ENCODE results near the gene PANK3.
A peak's percentile ranks its signal among the peaks of the same experiment; 100 is the strongest.
"Not testable (repeated sequence)": the region's sequence is repeated elsewhere in the genome, so short reads cannot be mapped to it uniquely, and the experiment has no call there.

The PANK3 gene

DNA sequence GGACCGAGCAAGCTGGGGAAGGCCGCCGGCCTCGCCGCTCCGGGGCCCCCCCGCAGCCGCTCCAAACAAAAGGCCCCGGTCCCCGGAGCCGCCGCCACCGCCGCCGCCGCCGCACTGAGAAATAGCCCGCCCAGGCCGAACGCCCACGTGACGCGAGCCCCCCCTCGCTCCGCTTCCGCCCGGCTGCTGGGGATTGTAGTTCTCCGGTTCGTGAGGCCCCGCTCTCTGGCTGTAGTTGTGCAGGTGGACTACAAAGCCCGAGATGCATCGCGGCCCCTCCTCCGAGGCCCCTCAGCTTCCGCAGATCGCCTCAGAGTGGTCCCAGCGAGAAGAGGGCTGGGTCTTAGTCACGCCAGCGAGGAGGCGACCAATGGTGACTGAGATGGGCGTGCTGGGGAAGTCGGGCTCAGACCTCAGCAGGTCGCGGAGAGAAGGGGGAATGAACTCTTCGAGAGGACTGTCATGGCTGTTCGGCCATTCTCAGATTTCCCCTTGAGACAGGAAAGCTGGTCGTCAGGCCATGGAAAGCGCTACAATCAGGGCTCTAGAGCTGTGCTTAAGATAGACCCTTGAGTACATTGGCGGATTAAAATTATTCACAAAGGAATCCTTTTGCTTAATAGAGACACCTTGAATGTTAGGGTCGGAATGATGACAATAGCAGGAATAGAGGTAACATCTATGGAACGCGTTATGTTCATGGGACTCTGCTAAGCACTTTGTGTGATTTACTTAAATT is 489 bp upstream of the PANK3 start:
- H3K4me1 Mint-ChIP-seq, result peaks cover 45% of the 10 kb centered on the region
- H3K27me3 Mint-ChIP-seq, result no peaks in the 10 kb centered on the region
- no peaks in the 10 kb centered on the region for H3K9me3 Mint-ChIP-seq
- ATAC-seq, result peak; percentile 97
- peak overlapping the region; percentile 84 to 85 for H3K4me3 Mint-ChIP-seq
- peak overlapping the region; percentile 89 to 92 for H3K27ac Mint-ChIP-seq
- DNase-seq, result peak; percentile 96 to 99

GRCh38 chr5:168578006-168578405 is 1.2 kb downstream of the PANK3 start:
- Mint-ChIP-seq H3K27me3 (no peaks in the 10 kb centered on the region), H3K9me3 (no peaks in the 10 kb centered on the region), H3K27ac (peak overlapping the region; percentile 86 to 97), H3K4me3 (peak overlapping the region; percentile 87 to 94), H3K4me1 (peaks cover 39% of the 10 kb centered on the region)
- DNase-seq (no peak), ATAC-seq (no peak)

- no peak for DNase-seq
- H3K4me3 Mint-ChIP-seq, result peak overlapping the region; percentile 15 to 39
- H3K4me1 Mint-ChIP-seq, result peaks cover 45% of the 10 kb centered on the region
- H3K9me3 Mint-ChIP-seq, result no peaks in the 10 kb centered on the region
- ATAC-seq, result no peak
- no peaks in the 10 kb centered on the region for H3K27me3 Mint-ChIP-seq
- H3K27ac Mint-ChIP-seq, result no peak overlapping the region
Measured at GRCh38 chr5:168575391-168576372, 3.5 kb downstream of the PANK3 start.

DNA sequence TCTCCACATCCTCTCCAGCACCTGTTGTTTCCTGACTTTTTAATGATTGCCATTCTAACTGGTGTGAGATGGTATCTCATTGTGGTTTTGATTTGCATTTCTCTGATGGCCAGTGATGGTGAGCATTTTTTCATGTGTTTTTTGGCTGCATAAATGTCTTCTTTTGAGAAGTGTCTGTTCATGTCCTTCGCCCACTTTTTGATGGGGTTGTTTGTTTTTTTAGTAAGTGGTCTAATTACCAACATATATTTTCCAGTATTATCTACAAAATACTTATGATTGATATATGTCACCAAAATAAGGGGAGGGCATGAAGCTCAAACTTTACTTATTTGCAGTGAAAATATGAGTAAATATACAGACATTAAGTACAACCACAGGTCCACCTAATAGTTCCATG is 5.0 kb downstream of the PANK3 start:
- H3K27ac Mint-ChIP-seq, H3K27me3 Mint-ChIP-seq, H3K9me3 Mint-ChIP-seq, DNase-seq, H3K4me3 Mint-ChIP-seq, ATAC-seq: not testable (repeated sequence)
- peaks cover 33% of the 10 kb centered on the region for H3K4me1 Mint-ChIP-seq

DNA sequence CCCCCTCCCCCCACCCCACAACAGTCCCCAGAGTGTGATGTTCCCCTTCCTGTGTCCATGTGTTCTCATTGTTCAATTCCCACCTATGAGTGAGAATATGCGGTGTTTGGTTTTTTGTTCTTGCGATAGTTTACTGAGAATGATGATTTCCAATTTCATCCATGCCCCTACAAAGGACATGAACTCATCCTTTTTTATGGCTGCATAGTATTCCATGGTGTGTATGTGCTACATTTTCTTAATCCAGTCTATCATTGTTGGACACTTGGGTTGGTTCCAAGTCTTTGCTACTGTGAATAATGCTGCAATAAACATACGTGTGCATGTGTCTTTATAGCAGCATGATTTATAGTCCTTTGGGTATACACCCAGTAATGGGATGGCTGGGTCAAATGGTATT is 5.5 kb downstream of the PANK3 start:
- ATAC-seq, H3K4me3 Mint-ChIP-seq, H3K27me3 Mint-ChIP-seq, H3K27ac Mint-ChIP-seq, H3K9me3 Mint-ChIP-seq, DNase-seq: not testable (repeated sequence)
- H3K4me1 Mint-ChIP-seq, result peaks cover 33% of the 10 kb centered on the region

DNA sequence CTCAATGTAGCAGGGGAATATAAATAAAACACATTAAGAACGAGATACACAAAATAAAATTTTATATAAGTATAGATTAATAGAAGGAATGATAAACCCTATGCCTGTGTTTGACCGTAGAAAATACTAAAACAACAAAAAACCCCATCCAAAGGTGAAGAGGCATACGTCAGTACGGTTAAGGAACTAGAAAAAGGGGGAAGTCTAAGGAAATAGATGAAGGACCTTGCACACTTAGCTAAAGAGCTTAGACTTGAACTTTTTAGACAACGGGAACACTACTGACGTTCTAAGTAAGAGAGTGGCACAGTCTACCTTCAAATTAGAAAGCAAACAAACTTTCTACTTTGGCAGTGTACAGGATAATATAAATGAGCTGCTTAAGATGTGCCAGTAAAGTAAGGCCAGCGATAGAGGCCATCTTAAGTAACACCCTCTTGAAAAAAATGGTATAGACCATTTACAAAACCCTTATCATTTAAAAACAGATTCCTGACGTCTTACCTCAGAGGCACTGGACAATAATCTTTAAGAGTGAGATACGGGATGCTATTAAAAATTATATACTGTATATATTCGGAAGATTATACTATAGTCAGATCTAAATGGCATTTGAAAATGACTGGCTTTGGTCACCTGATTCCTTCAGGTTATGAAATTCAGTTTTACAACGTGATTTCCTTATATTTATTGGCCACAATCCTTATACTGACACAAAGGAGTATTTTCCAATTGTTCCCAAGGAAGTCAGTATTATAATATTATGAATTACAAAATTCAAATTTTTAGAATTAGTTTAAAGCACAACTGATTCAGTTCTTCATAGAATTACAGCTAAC is 8.5 kb downstream of the PANK3 start:
- H3K27me3 Mint-ChIP-seq, result no peaks in the 10 kb centered on the region
- H3K4me3 Mint-ChIP-seq, result no peak overlapping the region
- no peak for ATAC-seq
- H3K27ac Mint-ChIP-seq, result peak overlapping the region in 1 of 2 donors; percentile 26
- no peaks in the 10 kb centered on the region for H3K9me3 Mint-ChIP-seq
- DNase-seq, result no peak
- peaks cover 13% of the 10 kb centered on the region for H3K4me1 Mint-ChIP-seq

GRCh38 chr5:168568738-168569137 is 10.4 kb downstream of the PANK3 start:
- no peaks in the 10 kb centered on the region for H3K9me3 Mint-ChIP-seq
- no peak for ATAC-seq
- DNase-seq, result no peak
- H3K27ac Mint-ChIP-seq, result no peak overlapping the region
- H3K27me3 Mint-ChIP-seq, result no peaks in the 10 kb centered on the region
- peaks cover 6% of the 10 kb centered on the region for H3K4me1 Mint-ChIP-seq
- H3K4me3 Mint-ChIP-seq, result no peak overlapping the region

- no peaks in the 10 kb centered on the region for H3K4me1 Mint-ChIP-seq
- no peaks in the 10 kb centered on the region for H3K27me3 Mint-ChIP-seq
- ATAC-seq (no peak), DNase-seq (no peak)
- H3K4me3 Mint-ChIP-seq, result no peak overlapping the region
- no peaks in the 10 kb centered on the region for H3K9me3 Mint-ChIP-seq
- H3K27ac Mint-ChIP-seq, result no peak overlapping the region
Measured at GRCh38 chr5:168563959-168564358, 15.2 kb downstream of the PANK3 start.

GRCh38 chr5:168562279-168562678 is 16.9 kb downstream of the PANK3 start:
- ATAC-seq (no peak), DNase-seq (no peak)
- H3K9me3 Mint-ChIP-seq, result no peaks in the 10 kb centered on the region
- H3K4me3 Mint-ChIP-seq, result no peak overlapping the region
- H3K27me3 Mint-ChIP-seq, result no peaks in the 10 kb centered on the region
- no peak overlapping the region for H3K27ac Mint-ChIP-seq
- no peaks in the 10 kb centered on the region for H3K4me1 Mint-ChIP-seq

DNA sequence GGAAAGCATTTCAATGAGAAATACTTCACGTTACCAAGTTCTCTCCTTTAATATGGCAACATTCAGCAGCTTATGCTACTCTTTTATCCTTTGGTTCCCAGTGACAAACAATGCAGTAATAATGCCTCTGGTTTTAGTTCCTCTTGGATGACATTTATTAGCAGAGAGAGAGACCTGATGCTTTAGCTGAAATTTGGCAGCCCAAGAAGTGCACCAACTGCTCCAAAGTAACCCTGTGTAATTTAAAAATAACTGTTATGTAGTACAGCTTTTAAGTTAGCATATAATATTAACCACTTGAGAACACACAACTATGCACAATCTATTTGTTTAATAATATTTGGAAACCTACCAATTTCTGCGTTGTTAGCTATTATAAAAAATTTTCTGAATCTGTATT is 21.8 kb downstream of the PANK3 start:
- Mint-ChIP-seq H3K4me3 (no peak overlapping the region), H3K9me3 (no peaks in the 10 kb centered on the region), H3K27ac (no peak overlapping the region), H3K4me1 (peaks cover 6% of the 10 kb centered on the region), H3K27me3 (no peaks in the 10 kb centered on the region)
- DNase-seq (no peak), ATAC-seq (no peak)

DNA sequence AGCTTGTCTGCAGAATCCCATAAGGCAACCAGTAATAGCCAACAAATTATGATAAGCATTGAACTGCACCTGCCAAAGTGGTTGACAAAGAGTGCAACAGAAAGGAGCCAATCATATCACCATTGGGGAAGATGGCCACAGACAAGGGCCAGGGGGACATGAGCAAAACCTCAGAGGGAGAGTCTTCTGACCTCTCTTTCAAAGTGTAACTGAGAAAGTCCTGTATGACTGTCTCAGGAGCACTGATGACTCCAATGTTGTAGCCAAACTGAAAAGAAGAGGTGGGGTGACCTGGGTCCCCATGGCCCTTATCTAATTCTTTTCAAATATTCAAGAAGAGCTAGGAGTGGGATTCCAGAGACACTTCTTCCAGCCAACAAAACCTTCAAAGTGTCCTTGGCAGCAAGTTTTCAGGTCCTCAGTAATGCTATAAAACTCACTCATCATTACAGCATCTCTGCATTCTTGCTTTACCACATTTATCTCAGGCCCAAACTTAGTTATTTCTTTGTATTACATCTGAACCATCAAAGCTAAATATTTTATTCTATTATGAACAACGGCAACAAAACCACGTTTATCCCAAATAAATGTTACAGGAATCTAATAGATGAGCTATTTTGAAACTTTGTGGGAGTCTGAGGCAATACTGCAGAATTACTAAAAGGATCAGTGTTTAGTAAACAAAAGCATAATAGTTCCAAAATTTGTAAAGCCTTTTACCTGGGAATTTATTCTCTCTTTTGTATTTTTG is 25.6 kb downstream of the PANK3 start:
- no peak overlapping the region for H3K27ac Mint-ChIP-seq
- H3K27me3 Mint-ChIP-seq, result no peaks in the 10 kb centered on the region

DNA sequence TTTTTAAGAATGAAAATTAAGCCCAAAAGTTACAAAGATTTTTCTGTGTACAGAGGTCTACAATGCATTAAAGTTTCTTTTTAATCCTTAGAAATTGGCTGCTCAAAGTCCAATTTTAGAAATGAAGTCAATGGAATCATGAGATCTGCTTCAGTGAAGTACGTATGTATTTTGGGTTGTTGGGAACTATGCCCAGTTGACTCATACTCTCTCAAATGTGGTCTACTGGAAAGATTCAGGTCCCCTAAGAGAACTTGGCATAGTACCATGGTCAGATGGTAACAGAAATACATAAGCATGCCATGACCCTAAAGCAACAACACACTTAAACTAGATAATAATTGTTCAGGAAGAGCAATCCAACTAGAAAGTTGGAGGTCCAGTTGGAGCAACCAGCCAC is 27.0 kb downstream of the PANK3 start:
- peaks cover 0 to 5% of the 10 kb centered on the region in 2 donors for H3K9me3 Mint-ChIP-seq
- H3K27ac Mint-ChIP-seq, result no peak overlapping the region
- peaks cover 6% of the 10 kb centered on the region for H3K4me1 Mint-ChIP-seq
- H3K27me3 Mint-ChIP-seq, result no peaks in the 10 kb centered on the region
- no peak for DNase-seq
- H3K4me3 Mint-ChIP-seq, result no peak overlapping the region
- ATAC-seq, result no peak

More for the DNA sequence above, 25.6 kb downstream of the PANK3 start:
- no peak for ATAC-seq
- Mint-ChIP-seq H3K4me1 (peaks cover 6% of the 10 kb centered on the region), H3K4me3 (no peak overlapping the region), H3K9me3 (no peaks in the 10 kb centered on the region)
- no peak for DNase-seq

- Mint-ChIP-seq H3K27ac (no peak overlapping the region), H3K9me3 (peaks cover 0 to 5% of the 10 kb centered on the region in 2 donors), H3K4me1 (peaks cover 6% of the 10 kb centered on the region), H3K4me3 (no peak overlapping the region), H3K27me3 (no peaks in the 10 kb centered on the region)
- no peak for ATAC-seq
- DNase-seq, result no peak
Measured at GRCh38 chr5:168550656-168551055, 28.5 kb downstream of the PANK3 start.

DNA sequence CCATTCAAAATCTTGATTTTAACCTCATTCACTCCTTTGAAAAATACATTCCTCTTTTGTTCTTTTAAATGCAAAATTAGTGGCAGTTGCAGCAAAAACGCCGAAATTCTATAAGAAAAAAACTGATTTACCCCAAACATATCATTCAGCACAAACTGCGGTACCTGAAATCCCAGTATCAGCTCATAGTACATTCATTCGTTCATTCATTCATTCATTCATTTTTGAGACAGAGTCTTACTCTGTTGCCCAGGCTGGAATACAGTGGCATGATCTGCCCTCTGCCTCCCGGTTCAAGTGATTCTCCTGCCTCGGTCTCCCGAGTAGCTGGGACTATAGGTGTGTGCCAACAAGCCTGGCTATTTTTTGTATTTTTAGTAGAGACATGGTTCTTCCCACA is 29.6 kb downstream of the PANK3 start:
- ATAC-seq (no peak), DNase-seq (no peak)
- Mint-ChIP-seq H3K9me3 (peaks cover 5 to 7% of the 10 kb centered on the region in 2 donors), H3K27me3 (no peaks in the 10 kb centered on the region), H3K4me1 (peaks cover 6% of the 10 kb centered on the region), H3K4me3 (no peak overlapping the region), H3K27ac (no peak overlapping the region)

DNA sequence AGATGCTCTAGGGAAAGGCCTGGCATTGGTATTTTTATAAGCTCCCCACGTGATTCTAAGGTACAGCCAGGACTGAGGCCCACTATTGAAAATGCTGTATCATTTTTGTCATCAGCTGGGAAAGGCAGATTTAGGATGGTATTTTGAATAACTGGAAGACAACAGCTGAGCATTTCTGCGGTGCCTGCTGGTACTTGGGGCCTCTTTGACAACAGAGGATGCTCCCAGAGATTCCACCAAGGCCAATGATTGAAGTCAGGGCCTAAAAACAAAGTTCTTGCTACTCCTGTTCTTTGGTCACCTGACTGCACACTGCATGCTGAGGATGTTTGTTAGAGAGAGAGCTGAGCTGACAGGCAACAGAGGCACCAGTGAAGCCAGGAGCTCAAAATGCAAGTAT is 42.0 kb downstream of the PANK3 start:
- peaks cover 10% of the 10 kb centered on the region for H3K27me3 Mint-ChIP-seq
- H3K4me1 Mint-ChIP-seq, result no peaks in the 10 kb centered on the region
- ATAC-seq (no peak), DNase-seq (no peak)
- no peak overlapping the region for H3K27ac Mint-ChIP-seq
- no peaks in the 10 kb centered on the region for H3K9me3 Mint-ChIP-seq
- no peak overlapping the region for H3K4me3 Mint-ChIP-seq

All from stimulated activated naive CD8-positive, alpha-beta T cell treated with anti-CD3 and anti-CD28 coated beads, Interleukin-15, amount 100 ng/mL, for 72 hours (primary cell).